GM03348 (cell line): ENCODE data around the gene TSPAN14.

Source experiments
- DNase-seq: peaks from one replicate; pipeline ENCODE4 v3.0.0; 2012; ENCODE audit warnings: low spot score

Gene TSPAN14

DNA sequence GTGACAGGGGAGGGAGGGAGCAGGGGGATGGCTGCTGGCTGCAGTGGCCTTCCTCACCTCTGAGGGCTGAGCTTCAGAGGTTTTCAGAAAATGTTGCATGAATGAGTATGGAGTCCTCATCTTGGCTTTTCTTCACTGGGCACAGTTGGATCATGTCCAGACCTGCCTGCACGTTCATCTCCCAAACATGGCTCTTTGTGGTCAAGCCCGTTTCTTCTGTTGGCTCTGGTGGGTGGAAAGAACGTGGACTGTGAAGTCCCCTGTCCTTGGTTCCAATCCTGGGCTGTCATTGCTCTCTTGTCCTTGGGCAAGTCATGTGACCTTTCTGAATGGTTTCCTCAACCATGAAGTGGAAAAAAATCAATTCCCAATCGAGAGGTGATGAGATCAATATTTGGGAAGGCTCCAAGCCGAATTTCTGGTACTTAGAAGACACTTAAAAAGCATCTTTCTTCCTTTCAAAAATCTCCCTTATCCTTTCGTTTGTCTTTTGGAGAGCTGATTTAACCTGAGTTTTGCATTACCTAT is 34.5 kb downstream of the TSPAN14 start:
- DNase-seq: no peak

DNA sequence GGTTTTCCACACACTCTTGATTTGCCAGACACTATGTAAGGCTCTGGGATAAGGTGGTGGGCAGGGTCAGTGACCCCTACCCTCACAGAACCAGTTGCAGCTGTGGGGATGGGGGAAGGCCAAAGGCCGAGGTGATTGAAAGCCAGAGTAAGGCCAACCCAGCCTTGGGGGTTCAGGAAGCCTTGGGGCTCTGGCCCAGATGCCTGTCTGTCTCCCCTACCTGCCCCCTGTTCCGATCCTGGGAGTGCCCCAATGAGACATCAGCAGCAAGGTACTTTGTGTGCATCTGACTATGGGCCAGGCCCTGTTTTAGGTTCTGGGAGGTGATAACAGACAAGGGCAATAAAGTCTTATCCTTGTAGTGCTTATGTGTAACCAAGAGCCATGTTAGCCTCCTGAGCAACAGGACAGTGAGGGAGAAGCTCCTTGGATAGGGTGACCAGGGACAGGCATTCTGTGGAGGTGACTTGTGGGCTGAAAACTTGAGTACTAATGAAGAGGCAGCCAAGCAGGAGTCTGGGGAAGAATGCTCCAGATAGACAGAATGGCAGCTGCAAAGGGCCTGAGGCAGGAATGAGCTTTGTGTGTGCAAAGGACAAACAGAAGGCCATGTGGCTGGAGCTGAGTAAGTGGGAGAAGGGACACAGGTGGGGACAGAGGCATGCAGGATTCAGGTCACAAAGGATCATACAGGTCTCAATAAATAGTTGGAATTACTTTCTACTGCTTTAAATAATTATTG is 35.4 kb downstream of the TSPAN14 start:
- DNase-seq: no peak

DNA sequence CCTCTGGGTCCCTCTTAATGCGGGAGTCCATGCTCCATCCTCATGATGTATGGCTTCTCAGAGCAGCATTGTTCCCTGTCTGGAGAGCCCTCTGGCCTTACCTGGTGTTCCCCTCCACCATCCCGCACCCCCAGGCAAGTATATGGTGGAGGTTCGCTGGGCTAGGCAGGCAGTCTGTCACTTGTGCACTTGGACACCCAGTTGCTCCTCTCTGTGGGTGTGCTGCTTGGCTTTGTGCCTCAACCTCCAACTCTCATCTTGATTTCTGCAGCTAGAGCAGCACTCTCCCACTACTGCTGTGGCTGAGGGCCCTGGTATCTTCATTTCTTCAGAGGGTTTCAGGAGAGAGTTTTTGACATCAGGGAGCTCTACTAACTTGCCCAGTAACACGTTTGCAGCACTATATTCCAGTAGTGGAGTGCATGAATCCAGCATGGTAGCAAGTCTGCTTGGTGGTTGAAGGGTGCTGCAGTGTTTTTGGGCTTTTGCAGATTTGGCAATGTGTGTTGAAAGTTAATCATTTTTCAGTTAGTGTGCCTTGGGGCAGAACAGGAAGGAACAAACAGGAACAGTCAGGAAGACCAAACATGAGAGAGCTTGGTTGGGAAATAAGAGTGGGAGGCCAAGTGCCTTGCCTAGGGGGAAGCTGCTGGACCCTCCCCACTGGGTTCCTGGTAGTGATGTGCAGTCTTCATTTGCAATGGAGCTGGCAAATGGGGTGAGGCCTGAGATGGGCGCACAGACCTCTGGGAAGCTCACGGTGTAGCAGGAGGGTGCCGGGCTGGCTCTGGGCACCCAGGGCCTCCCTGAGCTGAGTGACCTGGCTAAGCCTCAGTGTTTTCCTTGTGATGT is 37.4 kb downstream of the TSPAN14 start:
- no peak for DNase-seq

DNA sequence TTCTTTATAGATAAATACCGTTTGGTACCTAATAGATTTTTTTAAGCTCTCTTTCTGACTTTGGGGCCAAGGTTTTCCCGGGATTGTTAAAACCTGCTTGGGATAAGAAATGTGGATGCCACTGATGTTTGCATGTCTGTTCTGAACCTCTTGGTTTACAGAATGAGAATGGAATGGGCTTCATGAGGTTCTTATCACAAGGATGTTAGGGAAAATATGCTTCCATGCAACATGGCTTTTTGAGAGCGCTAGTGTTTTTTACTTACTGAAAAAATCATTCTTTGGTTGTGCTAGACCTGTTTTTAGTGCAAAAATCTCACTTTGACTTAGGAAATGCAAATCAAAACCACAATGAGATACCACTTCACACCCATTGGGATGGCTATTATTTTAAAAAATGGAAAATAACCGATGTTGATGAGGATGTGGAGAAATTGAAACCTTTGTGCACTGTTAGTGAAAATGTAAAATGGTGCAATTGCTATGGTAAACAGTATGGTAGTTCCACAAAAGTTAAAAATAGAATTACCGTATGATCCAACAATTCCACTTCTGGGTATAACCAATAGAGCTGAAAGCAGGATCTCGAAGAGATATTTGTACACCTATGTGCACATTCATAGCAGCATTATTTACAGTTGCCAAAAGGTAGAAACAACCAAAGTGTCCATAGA is 38.9 kb downstream of the TSPAN14 start:
- DNase-seq: no peak

DNA sequence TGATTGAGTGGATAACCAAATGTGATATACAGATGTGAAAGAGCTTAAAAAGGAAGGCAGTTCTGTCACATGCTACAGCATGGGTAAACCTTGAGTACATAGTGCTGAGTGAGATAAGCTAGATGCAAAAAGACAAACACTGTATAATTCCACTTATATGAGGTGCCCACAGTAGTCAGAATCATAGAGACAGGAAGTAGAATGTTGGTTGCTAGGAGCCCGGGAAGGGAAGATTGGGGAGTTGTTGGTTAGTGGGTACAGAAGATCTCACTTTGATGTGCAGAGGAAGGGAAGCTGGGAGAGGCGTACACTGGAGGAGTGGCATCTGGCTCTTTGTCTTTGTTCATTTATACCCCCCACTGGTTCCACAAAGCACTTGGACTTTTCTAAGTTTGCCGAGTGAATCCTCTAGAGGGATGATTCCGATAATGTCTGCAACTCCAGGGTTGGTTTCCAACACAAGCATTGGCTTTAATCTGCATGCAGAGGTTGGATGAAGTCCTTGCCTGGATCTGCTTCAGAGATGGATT is 39.5 kb downstream of the TSPAN14 start:
- DNase-seq: peak; percentile 50

DNA sequence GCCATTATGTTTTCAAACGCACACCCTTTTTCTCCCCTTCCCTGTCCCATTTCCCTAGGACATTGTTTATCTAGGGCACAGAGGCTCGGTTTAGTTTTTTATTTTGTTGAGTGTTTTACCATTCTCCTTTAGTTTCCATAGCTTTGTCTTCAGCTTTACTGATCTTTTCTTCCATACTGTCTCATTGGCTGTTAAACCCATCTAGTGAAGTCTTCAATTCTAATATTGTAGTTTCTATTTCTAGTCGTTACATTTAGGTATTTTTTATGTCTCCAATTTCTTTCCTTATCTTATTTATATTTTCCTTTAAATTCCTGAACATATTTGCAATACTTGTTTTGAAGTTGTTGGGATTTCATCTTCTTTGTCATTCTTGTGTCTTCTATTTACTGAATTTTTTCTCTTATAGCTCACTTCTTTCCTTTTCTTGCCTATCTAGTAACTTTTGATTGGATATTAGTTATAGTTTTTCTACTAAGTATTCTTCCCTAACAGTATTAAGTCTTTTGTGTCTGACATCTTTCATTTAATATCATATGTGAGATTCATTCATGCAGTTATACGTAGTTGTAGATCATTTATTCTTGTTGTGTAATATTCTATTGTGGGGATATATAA is 42.6 kb downstream of the TSPAN14 start:
- no peak for DNase-seq

DNA sequence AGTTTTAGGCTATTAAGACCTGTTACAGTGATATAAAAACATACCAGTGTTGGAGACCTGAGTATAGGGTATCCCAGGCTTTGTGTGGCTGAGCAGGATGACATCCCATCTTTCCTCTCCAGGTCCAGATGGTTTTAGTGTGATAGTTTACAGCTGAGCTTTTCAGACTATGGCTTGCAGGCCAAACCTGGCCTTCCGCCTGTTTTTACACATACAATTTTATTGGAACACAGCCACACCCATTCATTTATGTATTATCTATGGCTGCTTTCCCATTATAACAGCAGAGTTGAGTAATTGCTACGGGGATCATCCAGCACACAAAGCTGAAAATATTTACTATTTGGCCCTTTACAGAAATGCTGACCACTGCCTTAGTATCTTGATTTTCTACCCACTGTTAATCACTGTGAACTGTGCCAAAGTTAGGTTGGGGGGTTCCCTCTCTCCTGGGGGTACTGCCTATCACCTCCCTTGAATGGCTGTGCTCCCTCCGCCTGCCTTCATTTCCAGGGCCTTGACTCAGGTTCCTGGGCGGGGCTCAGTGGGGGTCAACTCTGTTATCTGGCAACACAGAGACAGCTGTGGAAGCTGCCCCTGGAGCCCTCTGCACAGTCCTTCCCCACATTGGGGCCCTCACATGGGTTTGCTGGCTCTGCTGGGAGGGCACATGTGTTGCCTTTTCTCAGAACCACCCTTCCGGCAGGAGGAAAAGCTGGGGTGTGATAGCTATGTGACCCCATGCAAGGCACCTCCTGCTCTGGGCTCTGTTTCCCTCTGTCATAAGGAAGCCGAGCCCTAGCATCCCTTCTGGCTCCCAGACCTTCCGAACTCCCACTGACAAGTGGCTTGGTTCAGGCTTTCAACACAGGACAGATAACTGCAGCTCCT is 43.3 kb downstream of the TSPAN14 start:
- no peak for DNase-seq

DNA sequence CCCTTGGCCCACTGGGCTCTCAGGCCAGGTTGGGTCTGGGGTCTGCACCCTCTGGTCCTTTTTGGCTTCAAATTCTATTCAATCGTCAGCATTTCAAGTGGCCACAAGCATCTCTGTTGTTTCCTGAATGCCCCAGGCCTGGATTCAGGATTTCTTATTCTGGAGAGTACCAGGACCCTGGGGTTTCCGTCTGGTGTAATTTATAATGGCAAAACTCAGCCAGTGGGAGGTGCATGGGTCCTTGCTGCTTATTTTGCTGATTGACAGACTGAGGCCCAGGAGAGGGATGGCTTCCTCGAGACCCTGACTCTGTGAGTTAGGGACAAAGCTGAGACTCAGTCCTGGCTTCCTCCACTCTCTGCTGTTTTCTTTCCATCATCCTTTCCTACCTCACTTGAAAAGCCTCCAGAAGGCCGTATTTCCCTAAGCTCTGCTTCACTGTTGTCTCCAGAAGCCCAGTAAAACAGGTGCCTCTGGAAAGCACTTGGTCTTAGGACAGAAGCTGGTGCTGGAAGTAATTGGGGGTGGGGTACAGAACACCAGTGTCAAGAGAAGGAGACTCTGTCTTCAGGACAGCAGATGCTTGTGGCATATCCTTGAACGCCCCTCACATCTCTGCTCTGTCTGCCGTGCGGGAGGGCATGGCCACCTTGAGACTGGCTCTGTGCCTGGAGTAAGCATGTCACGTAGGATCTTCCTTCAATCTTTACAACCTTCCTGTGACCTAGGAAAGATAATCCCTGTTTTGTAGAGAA is 44.1 kb downstream of the TSPAN14 start:
- DNase-seq: no peak

DNA sequence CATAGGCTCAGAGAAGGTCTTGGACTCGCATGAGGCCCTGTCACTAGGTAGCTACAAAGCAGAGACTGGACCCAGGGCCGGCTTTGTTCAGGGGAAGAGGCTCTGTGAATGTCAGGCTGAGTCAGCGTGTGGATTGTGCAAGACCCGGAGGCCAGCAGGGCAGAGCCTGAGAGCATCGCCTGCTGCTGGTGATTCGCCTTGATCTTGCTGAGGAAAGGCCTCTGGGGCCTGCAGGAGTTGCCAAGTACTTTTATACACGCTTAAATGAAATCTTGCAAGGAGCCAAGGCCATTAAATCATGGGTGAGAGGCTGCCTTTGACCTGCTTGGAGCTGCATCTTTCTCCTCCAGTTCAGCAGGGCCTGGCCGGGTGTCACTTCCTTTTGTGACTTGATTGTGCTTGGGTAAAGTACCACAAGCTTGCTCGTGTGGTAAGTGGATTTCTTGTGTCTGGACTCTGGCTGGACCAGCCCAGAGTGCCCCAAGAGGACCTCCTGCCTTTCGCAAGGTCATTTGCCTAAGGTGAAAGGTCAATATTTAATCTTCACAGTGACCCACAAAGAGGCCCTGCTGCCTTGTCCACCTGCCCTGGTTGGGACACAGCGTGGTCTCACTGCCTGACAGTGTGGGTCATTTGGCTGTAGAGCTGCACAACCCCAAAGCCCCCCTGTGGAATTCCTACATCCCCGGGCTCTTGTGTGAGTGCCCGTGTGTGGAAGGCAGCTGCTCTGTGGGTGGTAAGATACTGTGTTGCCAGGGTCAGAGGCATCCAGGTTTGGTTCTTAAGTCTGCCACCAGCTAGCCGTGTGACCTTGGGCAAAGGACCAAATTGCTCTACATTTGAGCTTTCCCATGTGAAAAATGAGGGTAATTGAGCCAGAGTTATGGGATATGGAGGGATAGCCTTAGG is 45.0 kb downstream of the TSPAN14 start:
- peak; percentile 95 for DNase-seq

DNA sequence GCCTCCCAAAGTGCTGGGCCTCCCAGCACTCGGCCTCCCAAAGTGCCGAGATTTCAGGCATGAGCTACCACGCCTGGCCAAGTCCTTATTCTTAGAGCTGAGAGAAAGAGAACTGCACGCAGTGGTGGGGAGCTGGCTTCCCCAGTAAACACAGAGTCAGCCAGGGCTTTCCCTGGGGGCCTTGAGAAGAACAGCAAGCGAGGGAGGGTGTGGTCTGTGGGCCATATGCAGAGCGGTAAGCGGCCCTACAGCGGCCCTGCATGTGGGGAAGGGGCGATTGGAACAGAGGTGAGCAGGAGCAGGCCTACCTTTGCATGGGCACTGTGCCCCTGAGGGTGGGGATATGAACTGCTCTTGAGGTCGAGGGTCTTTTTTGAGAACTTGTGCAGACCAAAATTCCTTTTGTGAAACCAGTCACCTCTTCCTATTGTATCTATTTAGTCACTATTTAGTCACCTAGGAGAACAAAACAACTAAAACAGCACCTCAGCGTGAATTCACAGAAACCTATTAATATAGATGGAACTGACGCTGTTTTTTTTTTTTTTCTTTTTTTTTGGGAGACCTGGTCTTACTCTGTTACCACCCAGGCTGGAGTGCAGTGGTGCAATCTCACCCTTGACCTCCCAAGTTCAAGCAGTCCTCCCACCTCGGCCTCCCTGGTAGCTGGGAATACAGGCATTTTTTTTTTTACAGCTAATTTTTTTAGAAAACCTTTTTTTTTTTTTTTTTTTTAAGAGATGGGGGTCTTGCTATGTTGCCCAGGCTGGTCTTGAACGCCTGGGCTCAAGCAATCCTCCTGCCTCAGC is 46.7 kb downstream of the TSPAN14 start:
- no peak for DNase-seq

DNA sequence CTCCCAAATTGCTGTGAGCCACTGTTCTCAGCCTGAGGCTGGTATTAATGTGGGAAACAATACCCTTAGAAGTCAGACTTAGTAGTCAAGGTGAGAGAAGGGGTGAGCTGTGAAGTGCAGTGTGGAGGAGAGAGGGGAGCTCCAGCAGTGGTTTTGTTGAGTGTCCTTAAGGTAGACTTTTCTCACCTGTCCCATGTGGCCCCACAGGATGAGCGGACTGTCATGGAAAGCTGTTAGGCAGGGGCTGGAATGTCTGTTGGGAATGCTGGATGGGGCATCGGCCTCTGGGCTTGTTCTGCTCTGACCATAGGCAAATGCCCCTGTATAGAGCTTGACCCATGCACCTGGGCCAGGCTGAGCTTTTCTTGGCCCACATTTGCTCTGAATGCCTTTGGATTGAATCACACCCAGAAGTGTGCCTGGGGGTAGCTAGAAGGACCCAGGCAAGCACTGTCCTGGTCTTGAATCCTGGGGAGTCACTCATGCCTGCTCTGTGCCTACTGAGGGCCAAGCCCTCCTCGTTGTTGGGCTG is 47.3 kb downstream of the TSPAN14 start:
- DNase-seq: no peak

DNA sequence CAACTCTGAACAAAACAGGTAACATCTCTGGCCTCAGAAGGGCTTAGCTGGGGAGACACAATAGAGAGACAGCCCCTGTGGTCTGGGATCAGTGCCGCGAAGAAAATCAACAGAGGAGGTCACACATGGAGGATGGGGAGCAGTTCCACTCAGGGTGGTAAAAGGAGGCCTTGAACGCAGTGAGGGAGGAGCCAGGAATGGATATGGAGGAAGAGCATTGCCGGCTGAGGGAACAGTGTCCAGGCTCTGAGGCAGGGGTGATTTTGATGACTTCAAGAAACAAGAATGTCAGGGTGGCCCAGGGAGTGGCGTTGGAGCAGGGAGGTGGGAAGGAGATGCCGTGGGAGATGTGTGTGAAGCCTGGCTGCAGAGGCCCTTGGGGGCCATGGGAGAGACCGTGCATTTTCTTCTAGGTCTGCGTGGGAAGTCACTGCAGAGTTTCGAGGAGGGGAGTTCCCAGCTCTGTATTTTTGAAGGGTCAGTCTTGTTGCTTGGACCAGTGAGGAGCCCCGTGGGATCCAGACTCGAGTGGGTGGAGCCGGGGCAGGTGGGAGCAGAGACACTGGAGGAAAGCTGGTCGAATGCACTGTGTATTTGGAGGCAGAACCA is 47.9 kb downstream of the TSPAN14 start:
- DNase-seq: no peak

DNA sequence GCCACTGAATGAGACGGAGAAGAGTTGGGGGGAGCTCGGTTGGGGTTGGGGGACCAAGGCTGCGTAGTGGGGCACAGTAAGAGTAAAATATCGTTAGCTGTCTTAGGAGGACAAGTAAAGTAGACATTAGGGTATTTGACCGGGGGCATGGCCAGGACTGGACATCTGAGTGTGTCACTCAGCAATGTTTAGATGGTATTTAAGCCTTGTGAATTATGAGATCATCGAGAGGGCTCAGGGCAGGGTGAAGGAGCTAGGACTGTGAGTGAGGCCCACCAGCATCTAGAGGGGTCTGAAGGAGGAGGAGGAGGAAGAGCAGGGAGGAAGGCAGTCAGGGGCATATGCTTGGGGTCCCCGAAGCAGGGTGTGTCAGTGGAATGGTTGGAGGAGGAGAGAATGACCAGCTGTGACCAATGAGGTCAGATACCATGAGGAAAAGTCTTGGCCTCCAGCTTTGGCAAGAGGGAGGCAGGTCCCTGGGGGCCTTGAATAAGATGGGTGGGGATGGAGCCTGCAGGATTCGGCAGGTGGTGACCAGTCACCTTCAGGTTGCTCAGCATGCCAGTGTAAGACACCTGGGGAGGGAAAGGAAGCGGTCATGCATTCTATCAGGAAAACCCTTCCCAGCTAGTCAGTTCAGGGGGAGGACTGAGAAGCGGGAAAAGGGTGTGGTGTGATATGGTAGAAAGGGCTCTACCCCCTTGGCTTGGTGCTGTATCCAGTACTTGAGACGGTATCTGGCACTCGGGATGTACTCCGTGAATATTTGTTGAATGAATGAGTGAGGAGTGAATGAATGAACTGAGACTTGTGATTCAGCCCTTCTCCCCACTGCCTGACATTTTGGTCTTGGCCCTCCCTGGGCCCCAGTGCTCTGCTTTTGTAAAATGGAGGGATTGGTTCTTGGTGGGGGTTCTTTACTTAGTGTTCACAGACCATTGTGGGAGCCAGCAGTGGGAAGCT is 48.8 kb downstream of the TSPAN14 start:
- no peak for DNase-seq

DNA sequence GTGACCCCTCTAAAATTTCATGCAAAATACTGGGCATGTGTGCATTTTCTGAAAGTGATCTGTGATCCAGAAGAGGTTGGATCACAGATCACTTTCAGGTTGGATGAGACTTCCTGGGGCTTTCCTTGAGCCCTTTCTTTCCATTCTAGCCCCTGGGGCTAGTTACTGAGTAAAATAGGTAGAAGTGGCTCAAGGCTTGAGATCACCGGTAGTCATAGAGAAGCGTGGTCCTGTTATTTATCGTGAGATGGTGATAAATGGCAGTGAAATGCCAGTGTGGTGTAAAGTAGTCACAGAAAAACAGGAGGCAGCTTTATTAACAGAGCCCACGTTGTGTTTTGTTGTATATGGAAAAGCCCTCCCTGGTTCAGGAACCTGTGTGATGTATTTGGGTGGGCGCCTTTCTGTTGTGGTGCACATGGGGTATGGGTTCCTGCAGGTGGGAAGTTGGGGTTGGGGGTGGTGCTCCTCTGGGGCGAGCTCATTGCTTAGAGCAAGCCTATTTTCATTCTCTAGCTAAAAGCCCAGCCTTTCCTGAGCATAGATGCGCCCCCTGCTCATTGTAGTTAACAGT is 49.6 kb downstream of the TSPAN14 start:
- DNase-seq: no peak

DNA sequence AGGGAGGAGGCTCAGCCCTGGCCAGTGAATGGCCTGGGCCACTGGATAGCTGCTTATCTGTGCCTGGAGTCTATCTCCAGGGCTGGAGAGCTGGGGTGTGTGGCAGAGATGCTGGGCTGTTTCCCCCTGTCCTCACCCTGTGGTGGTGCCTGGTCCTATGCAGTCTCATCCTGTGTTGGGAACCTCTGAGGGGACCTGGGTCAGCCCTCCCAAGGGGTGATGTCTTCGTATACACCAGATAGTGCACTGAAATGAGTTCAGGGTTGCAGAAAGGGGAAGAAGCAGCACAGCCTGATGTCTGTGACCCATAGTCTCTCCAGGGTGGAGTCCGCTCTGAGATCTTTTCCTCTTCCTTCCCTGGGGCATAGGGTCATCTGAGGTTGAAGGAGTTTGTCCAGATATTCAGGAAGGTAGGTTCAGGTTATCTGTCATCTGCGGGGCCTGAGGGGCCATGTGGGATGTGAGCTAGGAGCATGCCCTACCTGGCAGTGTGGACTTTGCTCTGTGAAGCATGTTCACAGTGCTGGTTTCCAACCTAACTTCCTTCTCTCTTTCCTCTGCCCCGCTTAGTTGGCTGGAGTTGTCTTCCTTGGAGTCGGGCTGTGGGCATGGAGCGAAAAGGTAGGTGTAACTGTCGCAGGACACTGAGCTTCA is 50.2 kb downstream of the TSPAN14 start:
- DNase-seq: no peak
